ENCODE measurements around the gene EIF3A.
"Not testable (repeated sequence)": the region's sequence is repeated elsewhere in the genome, so short reads cannot be mapped to it uniquely, and the experiment has no call there.

Gene EIF3A

DNA sequence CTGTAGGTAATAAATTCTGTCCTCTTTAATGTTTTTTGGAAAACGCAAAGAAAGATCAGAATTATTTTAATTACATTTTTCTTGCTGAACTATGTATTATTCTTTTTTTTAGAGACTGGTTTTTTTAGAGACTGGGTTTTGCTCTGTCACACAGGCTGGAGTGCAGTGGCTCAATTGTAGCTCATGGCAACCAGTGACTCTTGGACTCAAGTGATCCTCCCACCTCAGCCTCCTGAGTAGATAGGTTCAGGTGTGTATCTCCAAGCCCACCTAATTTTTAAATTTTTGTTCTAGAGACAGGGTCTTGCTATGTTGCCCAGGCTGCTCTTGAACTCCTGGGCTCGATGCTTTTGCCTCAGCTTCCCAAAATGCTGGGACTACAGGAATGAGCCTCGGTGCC, 18.0 kb upstream of the EIF3A start:
- TF ChIP-seq EZH2phosphoT487 (conservative IDR thresholded peaks at IDR 0.05; ENCODE audit: low read length): no peak
- TF ChIP-seq, protein P1, sequence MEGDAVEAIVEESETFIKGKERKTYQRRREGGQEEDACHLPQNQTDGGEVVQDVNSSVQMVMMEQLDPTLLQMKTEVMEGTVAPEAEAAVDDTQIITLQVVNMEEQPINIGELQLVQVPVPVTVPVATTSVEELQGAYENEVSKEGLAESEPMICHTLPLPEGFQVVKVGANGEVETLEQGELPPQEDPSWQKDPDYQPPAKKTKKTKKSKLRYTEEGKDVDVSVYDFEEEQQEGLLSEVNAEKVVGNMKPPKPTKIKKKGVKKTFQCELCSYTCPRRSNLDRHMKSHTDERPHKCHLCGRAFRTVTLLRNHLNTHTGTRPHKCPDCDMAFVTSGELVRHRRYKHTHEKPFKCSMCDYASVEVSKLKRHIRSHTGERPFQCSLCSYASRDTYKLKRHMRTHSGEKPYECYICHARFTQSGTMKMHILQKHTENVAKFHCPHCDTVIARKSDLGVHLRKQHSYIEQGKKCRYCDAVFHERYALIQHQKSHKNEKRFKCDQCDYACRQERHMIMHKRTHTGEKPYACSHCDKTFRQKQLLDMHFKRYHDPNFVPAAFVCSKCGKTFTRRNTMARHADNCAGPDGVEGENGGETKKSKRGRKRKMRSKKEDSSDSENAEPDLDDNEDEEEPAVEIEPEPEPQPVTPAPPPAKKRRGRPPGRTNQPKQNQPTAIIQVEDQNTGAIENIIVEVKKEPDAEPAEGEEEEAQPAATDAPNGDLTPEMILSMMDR (IDR thresholded peaks at IDR 0.05; ENCODE audit: insufficient read depth, low read length, poor library complexity, severe bottlenecking): no peak
- Histone ChIP-seq H3K4me3 (ENCODE audit: insufficient read depth, low read length, poor library complexity, severe bottlenecking) (no peak overlapping the region), H4K20me1 (ENCODE audit: low read depth, low read length) (no peaks in the 10 kb centered on the region), H3K27ac (ENCODE audit: low read depth, low read length) (no peak overlapping the region), H3K9me3 (ENCODE audit: insufficient read depth, low read length) (no peaks in the 10 kb centered on the region), H2AFZ (ENCODE audit: low read depth, low read length, severe bottlenecking) (no peak overlapping the region), H3K9me2 (replicated peaks; ENCODE audit: insufficient read depth, low read length) (no peaks in the 10 kb centered on the region), H3K36me3 (ENCODE audit: low read length) (no peaks in the 10 kb centered on the region), H3F3A (ENCODE audit: insufficient read depth) (peaks cover 30% of the 10 kb centered on the region), H3K9ac (ENCODE audit: low read length) (no peak overlapping the region), H3K4me2 (ENCODE audit: low read depth, low read length, poor library complexity, severe bottlenecking) (no peak overlapping the region), H3K27me3 (ENCODE audit: low read length) (no peaks in the 10 kb centered on the region), H3K79me2 (ENCODE audit: insufficient read depth, low read length) (no peaks in the 10 kb centered on the region)

DNA sequence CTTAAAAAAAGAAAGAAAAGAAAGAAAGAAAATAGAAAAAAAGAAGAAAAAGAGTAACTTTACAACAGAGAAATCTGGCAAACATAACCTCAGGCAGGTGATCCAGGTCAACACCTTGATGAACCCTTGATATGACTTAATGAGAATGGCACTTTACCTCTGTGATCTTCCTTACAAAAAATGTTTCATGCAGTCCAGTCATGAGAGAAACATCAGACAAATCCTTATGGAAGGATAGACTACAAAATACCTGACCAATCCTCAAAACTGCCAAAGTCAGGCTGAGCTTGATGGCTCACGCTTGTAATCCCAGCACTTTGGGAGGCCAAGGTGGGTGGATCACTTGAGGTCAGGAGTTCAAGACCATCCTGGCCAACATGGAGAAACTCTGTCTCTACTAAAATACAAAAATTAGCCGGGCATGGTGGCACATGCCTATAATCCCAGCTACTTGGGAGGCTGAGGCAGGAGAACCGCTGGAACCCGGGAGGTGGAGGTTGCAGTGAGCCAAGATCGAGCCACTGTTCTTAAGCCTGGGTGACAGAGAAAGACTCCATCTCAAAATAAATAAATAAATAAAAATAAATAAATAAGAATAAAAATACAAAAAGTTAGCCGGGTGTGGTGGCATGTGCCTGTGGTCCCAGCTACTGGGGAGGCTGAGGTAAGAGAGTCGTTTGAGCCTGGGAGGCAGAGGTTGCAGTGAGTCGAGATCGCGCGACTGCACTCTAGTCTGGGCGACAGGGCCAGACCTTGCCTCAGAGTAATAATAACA, 16.2 kb upstream of the EIF3A start:
- H3K4me2 ChIP-seq (ENCODE audit: low read depth, low read length, poor library complexity, severe bottlenecking): not testable (repeated sequence)

DNA sequence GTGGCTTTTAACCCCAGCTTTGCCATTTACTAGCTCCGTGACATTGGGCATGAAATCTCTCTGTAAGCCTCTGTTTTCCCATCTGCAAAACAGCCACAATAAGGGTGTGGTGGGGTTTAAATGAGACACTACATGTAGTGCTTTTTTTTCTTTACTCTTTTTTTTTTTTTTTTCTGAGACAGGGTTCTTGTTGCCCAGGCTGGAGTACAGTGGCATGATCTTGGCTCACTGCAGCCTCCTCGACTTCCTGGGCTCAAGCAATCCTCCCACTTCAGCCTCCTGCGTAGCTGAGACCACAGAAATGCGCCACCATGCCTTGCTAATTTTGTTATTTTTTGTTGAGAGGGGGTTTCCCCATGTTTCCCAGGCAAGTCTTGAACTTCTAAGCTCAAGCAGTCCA, 15.0 kb upstream of the EIF3A start:
- Histone ChIP-seq H3F3A (ENCODE audit: insufficient read depth) (0 out of 2 replicates have a peak, but pooled peaks cover 7% of the 10 kb centered on the region), H3K4me2 (ENCODE audit: low read depth, low read length, poor library complexity, severe bottlenecking) (no peak overlapping the region), H3K79me2 (ENCODE audit: insufficient read depth, low read length) (no peaks in the 10 kb centered on the region), H3K9ac (ENCODE audit: low read length) (no peak overlapping the region), H3K27ac (ENCODE audit: low read depth, low read length) (no peak overlapping the region), H3K9me2 (replicated peaks; ENCODE audit: insufficient read depth, low read length) (no peaks in the 10 kb centered on the region), H4K20me1 (ENCODE audit: low read depth, low read length) (no peaks in the 10 kb centered on the region), H3K9me3 (ENCODE audit: insufficient read depth, low read length) (no peaks in the 10 kb centered on the region), H3K27me3 (ENCODE audit: low read length) (no peaks in the 10 kb centered on the region), H3K4me3 (ENCODE audit: insufficient read depth, low read length, poor library complexity, severe bottlenecking) (no peak overlapping the region), H3K36me3 (ENCODE audit: low read length) (no peaks in the 10 kb centered on the region), H2AFZ (ENCODE audit: low read depth, low read length, severe bottlenecking) (no peak overlapping the region)
- TF ChIP-seq, protein P1 (IDR thresholded peaks at IDR 0.05; ENCODE audit: insufficient read depth, low read length, poor library complexity, severe bottlenecking): no peak

More for the DNA sequence above, 16.2 kb upstream of the EIF3A start:
- not testable (repeated sequence) for H2AFZ ChIP-seq (ENCODE audit: low read depth, low read length, severe bottlenecking); H3K9me2 ChIP-seq (replicated peaks; ENCODE audit: insufficient read depth, low read length); H3K36me3 ChIP-seq (ENCODE audit: low read length); H3K9me3 ChIP-seq (ENCODE audit: insufficient read depth, low read length); H3K4me3 ChIP-seq (ENCODE audit: insufficient read depth, low read length, poor library complexity, severe bottlenecking); H3K79me2 ChIP-seq (ENCODE audit: insufficient read depth, low read length); H3K27me3 ChIP-seq (ENCODE audit: low read length); H4K20me1 ChIP-seq (ENCODE audit: low read depth, low read length); H3K27ac ChIP-seq (ENCODE audit: low read depth, low read length); H3K9ac ChIP-seq (ENCODE audit: low read length)
- peaks cover 15% of the 10 kb centered on the region; the same call in 1 of the 2 replicates for H3F3A ChIP-seq (ENCODE audit: insufficient read depth)

DNA sequence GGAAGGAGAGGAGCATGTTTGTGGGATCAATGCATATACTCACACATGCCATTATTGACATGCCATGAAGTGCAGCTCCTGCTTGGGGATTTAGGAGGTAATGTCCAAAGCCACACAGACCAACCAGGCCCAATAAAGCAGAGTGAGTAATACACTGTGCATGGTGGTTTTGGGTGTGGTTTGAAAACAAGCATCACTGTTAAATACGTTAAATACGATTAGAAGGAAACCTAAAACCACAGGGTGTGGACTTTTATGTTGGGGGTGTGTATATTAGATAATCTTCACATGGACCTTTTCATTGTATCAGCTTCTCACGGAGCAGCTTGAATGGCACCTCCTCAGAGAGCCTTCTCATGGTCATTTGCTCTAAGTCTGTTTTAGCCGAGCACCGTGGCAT, 10.4 kb upstream of the EIF3A start:
- Histone ChIP-seq H3K4me3 (ENCODE audit: insufficient read depth, low read length, poor library complexity, severe bottlenecking) (no peak overlapping the region), H3K9ac (ENCODE audit: low read length) (no peak overlapping the region), H3K79me2 (ENCODE audit: insufficient read depth, low read length) (no peaks in the 10 kb centered on the region), H3K36me3 (ENCODE audit: low read length) (no peaks in the 10 kb centered on the region), H3F3A (ENCODE audit: insufficient read depth) (peaks cover 15% of the 10 kb centered on the region), H2AFZ (ENCODE audit: low read depth, low read length, severe bottlenecking) (no peak overlapping the region), H3K4me2 (ENCODE audit: low read depth, low read length, poor library complexity, severe bottlenecking) (no peak overlapping the region), H3K27me3 (ENCODE audit: low read length) (no peaks in the 10 kb centered on the region), H4K20me1 (ENCODE audit: low read depth, low read length) (no peaks in the 10 kb centered on the region), H3K9me2 (replicated peaks; ENCODE audit: insufficient read depth, low read length) (no peaks in the 10 kb centered on the region), H3K27ac (ENCODE audit: low read depth, low read length) (no peak overlapping the region), H3K9me3 (ENCODE audit: insufficient read depth, low read length) (no peaks in the 10 kb centered on the region)
- TF ChIP-seq, protein P1 (IDR thresholded peaks at IDR 0.05; ENCODE audit: insufficient read depth, low read length, poor library complexity, severe bottlenecking): no peak
- no peak for TF ChIP-seq EZH2phosphoT487 (conservative IDR thresholded peaks at IDR 0.05; ENCODE audit: low read length)
